GM19035 (cell line): ENCODE results near the gene PRR33.

ENCODE experiments used
- ATAC-seq: cut with Tn5 transposase; IDR thresholded peaks from one replicate; pipeline ENCODE4 v1.9.1; 2021; ENCODE audit not compliant: unreplicated experiment

PRR33 gene

GRCh38 chr11:1916986-1917522 is 25.4 kb upstream of the PRR33 start:
- no peak for ATAC-seq

- ATAC-seq = peak; percentile 48
These were observed 24.7 kb upstream of the PRR33 start for GRCh38 chr11:1916132-1916985.

GRCh38 chr11:1915795-1916131 is 24.1 kb upstream of the PRR33 start:
- ATAC-seq = no peak

DNA sequence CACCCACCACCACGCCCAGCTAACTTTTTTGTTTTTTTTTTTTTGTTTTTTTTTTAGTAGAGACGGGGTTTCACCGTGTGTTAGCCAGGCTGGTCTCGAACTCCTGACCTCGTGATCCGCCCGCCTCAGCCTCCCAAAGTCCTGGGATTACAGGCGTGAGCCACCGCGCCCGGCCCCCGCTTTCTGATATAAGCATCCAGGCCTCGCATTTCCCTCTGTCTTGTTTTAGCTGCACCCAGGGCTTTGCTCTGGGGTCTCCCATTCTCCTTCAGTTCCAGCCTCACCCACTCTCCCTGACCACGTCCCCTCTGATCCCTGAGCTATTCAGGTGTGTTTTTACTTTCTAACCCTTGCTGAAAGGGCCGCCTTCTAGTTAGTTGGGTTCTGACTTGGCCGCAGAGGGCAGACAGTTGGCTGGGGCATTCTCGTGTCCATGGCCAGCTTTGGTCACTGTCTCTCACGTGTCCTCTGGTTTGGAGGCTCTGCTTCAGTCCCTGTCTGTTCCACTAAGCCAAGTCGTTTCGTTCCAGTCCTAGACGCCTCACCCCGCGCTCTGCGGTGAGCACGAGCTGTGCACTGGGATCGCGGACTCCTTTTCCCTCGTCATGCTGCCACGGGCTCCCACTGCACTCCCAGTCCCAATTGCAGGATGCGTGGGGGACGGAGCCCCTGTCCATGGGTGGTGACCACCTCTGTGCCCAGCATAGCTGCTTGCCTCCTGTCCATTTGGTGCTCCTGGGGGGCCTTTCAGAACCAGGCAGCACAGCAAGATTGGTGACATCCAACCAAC is 21.8 kb upstream of the PRR33 start:
- no peak for ATAC-seq

DNA sequence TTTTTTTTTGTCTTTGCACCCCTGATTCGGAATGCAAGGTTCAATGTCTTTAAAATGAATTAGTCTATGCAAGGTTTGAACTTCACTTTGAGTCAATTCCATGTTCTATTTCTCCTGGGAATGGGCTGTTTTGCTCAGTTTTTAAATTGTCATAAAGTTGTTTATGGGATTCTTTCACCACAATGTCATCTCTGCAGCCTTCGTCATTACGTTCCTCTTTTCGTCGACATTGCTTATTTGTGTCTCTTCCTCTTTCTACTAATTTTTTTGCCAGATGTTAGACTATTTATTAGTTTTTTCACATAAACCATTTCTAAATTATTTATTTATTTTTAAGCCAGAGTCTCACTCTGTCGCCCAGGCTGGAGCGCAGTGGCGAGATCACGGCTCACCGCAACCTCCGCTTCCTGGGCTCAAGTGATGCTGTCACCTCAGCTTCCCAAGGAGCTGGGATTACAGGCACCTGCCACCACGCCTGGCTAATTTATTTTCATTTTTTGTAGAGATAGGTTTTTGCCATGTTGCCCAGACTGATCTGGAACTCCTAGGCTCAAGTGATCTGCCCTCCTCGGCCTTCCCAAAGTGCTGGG is 20.7 kb upstream of the PRR33 start:
- ATAC-seq = no peak

GRCh38 chr11:1909524-1909923 is 17.8 kb upstream of the PRR33 start:
- ATAC-seq = no peak

- ATAC-seq = no peak
These were observed 16.9 kb upstream of the PRR33 start for GRCh38 chr11:1908618-1909017.

GRCh38 chr11:1906611-1907423 is 15.1 kb upstream of the PRR33 start:
- ATAC-seq = no peak

DNA sequence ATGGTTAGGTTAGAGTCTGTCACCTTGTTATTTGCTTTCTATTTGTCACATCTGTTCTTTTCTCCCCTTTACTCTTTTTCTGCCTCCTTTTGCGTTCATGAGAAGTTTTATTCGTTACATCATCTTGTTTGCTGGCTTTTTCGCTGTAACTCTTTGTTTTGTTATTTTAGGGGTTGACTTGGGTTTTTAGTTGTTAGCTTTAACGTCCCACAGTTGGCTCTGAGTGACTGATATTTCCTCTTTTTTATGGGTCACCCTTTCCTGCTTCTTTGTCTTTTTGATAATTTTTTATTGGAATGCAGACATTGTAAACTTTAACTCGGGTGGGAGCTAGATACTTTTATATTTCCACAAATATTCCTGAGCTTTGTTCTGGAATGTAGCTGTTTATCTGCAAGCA is 14.5 kb upstream of the PRR33 start:
- no peak for ATAC-seq

DNA sequence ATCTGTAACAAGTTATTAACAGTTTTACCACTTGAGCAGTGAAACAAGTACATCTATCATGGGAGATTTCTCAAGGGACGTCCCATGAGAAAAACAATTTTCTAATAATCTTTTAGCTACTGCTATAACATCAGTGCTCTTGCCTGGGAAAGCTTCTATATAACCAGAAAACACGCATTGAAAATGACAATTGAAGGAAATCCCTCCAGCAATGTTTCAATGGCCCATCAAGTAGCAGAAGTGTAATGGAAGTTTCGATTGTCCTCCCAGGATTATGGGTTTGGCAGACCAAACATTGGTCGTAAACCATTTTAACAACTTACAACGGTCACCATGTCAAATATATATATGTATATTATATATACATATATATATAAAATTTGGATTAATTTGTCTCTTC is 8.0 kb upstream of the PRR33 start:
- no peak for ATAC-seq

GRCh38 chr11:1899090-1899489 is 7.4 kb upstream of the PRR33 start:
- no peak for ATAC-seq

DNA sequence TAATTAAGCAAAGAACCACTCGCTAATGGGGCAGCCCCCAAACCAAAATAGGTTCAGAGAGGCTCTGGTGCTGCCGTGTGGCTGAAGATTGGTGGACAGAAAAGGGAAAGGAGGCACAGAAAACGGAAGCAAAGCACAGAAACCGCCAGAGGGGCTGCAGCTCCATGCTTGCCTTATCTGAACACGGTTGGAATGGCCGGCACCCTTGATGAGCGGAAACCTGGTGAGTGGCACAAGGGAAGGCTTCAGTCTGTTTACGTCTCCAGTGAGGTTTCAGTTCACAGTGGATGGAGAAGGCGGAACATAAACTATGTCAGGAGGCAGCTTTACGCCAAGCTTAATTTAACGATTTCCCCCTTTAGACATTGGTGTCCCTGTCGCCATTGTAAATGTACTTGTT is 5.2 kb upstream of the PRR33 start:
- ATAC-seq = no peak

GRCh38 chr11:1896468-1896867 is 4.8 kb upstream of the PRR33 start:
- no peak for ATAC-seq

DNA sequence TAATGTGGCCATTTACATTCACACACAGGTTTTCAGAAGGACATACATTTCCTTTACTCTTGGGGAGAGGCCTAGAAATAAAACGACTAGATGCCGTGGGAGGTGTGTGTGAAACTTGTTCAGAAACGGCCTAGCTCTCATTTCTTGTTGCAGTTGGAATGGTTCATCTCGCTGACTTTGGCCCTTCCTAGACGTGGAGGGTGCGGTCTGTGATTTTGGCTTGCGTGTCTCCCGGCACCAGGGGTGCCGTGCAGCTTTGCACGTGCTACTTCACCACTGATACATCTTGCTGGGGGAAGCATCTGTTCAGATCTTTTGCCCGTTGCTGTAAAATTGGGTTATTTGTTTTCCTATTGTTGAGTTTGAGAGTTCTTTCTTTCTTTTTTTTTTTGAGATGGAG is 3.1 kb upstream of the PRR33 start:
- ATAC-seq = no peak

DNA sequence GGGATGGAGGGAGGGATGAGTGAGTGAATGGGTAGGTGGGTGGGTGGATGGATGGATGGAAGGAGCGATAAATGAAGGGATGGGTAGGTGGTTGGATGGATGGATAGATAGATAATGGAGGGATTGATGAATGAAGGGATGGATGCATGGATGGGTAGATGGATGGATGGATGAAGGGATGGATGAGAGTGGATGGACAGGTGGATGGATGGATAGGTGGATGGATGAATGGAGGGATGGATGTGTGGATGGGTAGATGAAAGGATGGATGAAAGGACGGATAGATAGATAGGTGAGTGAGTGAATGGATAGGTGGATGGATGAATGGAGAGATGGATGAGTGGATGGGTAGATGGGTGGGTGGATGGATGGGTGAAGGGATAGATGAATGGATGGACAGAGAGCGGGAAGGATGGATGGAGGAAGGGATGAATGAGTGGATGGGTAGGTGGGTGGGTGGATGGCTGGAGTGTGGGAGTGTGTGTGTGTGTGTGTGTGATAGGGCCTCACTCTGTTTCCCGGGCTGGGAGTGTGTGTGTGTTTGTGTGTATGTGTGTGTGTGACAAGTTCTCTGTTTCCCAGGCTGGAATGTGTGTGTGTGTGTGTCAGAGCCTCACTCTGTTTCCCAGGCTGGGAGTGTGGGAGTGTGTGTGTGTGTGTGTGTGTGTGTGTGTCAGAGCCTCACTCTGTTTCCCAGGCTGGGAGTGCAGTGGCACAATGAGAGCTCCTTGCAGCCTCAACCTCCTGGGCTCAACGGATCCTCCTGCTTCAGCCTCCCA is 2.1 kb upstream of the PRR33 start:
- no peak for ATAC-seq

- ATAC-seq = no peak
These were observed 863 bp upstream of the PRR33 start for GRCh38 chr11:1892558-1892957.

DNA sequence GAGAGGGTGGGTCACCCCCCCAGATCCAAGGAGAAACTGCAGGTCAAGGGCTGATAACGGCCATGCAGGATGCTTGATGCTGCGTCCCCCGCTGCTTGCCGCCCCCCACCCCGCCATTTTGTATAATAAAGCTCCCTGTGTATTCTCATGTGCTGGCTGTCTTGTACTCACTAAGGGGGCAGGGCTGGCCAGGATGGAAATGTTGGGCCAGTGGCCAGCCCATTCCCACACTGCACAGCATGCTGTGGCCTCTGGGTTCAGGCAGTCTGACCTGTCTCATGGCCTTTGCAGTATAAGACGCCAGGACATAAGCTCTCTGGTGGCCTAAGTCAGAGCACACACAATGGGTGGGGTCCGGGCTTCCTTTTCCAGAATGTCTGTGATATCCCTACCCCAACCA is 421 bp upstream of the PRR33 start:
- no peak for ATAC-seq

DNA sequence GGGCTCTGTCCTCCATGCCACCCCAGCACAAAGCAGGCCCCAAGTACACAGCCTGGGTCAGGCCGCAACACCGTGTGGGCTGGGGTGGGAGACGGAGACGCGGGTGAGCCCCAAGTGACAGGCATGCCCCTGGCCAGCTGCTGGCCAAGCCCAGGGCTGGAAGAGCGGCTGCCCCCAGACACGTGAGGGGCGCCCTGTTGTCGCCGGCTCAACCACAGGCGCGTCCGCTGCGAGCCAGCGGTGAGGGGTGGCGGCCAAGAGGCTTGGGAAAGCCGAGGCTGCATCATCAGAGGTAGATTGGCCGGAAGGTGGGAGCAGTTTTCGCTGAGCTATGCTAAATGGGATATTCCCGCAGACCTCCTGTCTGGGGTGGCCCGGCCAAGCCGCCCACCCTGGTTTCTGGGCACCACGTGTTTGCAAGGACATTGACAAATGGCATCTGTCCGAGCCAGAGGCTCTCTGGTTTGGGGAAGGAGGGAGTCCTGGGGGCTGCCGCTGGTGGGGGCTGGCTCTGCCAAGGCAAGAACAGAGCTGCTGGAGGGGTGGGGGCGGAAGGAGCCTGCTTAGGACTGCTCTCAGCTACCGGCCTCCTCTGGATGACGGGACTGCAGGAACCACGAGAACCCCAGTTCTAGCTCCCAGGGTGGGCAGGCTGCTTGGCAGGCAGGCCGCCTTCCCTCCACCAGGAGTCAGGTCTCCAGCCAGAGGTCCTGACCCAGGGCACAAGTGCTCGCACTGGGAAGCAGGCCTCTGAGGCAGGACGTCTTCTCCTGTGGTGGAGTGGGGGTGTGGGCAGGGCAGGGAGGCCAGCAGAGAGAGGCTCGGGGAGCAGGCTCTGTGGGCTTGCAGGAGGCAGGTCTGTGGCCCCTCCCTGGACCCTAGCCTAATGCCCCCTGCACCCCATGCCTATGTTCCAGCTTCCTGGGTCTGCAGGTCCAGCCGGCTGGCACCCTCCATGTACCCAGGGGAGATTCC is 552 bp downstream of the PRR33 start:
- no peak for ATAC-seq
